NCI-H128 (cell line): ENCODE data around the gene TFF1.

Experiments
- DNase-seq: peaks from one replicate; lab custom pipeline; 2025; ENCODE audit not compliant: unreplicated experiment; lab: John Stamatoyannopoulos, UW

Gene TFF1

DNA sequence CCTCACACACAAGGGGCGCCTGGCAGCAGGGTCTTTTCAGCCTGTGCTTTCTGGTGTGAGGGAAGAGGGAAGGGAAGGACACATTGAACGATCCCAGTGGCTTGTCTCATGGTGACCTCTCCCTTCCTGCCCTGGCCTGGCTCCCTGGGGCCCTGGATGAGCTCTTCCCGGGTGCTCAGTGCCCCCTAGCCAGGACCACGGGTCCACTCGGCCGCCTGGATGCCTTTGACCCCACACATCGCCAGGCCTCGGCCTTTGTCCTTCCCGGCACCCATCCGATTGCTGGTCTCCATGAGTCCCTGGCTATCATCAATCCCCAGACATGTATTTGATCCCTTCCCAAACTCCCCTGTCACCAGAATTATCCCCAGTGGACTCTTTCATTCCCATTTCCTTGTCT, 45.1 kb downstream of the TFF1 start:
- no peak for DNase-seq

DNA sequence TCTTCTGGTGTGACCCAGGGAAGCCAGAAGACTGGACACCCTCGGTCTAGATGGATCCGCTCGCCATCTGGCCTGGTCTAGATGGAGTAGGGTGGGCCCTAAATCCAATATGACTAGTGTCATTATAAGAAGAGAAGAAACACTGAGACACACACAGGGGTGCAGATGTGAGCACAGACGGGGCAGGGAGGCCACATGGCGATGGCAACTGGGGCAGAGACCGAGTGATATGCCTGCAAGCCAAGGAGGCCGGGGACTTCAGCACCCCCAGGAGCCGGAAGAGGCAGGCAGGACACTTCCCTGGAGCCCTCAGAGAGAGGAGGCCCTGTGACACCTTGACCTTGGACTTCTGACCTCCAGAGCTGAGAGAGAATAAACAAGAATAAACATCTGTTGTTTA, 45.5 kb downstream of the TFF1 start:
- DNase-seq, result no peak

DNA sequence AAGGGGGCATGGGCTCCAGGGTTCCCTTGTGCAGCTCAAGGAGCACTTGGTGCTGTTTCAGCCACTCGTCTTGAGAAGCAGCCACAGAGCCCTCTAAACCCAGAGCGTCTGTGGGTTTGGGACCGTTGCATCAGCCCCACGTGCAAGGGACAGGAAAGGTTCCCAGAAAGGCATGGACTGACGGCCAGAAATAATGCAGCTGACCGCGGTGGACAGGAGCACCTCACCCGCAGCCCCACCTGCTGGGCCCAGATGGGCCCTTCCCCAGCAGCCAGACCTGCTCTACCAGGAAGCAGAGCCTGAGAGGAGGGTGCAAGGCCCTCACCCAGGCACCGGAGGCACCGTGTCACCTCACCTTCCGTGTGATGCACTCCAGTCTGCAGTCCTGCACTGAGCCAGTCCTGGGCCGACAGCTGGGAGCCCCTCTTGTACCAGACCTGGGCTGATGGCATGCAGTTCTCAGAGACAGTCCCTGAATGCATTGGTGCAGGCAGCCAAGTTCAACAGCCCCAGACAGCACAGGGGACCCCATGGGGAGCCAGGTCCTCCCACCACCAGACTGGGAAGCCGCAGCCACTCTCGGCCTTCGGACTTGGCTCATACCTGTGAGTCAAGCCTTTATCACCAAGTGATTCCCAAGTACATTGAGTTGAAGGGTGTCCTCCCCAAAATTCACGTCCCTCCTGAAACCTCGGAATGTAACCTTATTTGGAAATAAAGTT, 46.3 kb downstream of the TFF1 start:
- no peak for DNase-seq

DNA sequence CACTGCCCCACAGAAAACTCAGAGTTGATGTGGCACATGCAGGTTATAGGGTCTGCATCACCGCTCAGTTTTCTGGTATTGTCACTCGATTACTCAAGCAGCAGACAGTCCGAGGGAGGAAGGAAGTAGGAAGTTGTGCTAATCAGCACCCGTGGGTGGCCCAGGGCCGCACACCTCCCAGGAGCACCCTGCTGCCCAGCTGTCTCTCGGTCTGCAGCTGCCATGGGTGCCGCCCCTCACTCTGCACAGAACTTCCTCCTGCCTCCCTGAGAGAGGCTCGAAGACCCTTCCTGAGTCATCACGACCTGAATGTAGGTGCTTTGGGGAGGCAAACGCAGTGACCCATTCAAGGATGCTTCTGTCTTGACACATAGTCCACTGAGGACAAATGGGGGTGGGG, 47.0 kb downstream of the TFF1 start:
- no peak for DNase-seq

GRCh38 chr21:42317826-42318746, 48.2 kb downstream of the TFF1 start:
- no peak for DNase-seq

DNA sequence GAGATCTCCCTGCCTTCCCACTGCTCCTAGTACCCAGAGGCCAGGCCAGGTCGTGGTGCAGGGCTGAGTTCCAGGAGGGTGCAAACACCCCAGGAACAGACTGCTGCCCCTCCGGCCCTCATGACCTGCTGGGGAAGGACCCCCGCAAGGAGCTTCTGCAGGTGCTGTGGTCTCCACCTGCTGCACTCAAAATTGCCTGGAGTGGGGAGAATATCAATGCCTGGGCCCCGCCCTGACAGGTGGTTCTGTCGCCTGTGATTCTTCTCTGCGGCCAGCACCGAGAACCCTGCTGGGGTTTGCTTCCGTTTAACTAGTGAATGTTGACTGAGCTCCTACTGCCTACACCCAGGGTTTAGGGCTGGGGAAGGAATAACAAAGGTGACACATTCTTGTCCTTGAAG, 49.0 kb downstream of the TFF1 start:
- DNase-seq, result no peak

DNA sequence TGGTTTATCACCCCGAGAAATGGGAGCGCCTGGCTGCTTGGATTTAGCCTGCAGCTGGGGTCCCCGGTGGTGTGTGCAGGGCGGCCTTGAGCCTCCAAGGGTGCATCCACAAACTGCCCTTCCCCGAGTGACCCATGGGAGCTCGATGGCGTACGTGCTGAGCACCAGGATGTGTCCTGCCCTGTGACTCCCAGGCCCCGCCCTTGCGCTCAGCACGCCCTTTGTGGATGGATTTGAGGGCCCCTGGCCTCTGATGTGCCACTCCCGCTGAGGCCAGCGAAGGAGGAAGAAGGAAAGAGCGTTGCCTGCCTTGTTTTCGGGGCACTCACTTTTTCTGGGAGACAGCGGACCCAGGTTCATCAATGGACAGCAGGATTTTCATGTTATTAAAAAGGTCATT, 49.4 kb downstream of the TFF1 start:
- no peak for DNase-seq

- DNase-seq, result peak; percentile 70
Measured at GRCh38 chr21:42315296-42315891, 50.9 kb downstream of the TFF1 start, which contains the start of gene TFF3. TSS of gene TFF3 (minus strand) at chr21:42315409. CDS start at chr21:42315374, 35 bp downstream.

- no peak for DNase-seq
Measured at GRCh38 chr21:42314616-42315295, 51.6 kb downstream of the TFF1 start.

DNA sequence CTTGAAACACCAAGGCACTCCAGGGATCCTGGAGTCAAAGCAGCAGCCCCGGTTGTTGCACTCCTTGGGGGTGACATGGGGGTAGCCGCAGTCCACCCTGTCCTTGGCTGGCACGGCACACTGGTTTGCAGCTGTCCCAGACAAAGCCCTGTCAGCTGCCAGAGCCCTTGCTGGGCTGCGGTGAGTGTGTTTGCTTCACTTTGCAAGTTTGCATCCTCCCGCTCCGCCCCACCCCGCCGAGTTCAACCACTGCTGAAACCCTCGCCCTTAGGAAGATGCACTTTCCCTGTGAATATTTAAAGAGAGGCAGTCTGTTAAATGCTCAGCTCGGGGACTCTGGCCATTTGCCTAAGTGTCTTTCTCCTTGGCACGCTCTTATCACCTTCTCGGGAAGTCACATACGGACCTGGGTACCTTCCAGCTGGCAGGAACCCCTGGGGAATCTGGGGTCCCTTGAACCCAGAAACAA, 52.8 kb downstream of the TFF1 start:
- peak; percentile 68 for DNase-seq

DNA sequence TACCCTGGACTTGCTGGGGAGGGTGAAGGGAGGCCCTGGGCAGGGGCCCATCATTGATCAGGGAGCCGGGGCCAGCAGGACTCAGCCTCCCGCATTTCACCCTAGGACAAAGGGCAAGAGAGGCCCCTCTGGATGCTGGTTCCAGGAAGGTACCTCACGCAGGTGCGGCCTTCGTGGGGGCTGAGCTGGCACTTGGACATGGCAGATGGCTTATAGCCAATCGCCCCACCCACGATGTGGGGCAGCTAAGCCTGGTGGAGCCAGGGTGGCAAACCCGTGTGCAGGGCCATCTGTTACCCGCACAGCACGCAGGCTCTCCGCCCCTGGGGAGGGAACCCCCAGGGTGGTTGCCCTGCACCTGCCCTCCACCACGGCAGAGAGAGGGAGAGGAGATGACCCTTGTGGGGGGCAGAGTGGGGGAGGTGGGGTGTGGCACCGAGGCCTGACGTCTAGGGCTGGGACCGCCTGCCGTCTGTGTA, 53.7 kb downstream of the TFF1 start:
- DNase-seq, result no peak
